Fibroblast of skin of right biceps (primary cell): ENCODE results near the gene MBD5.
"Not testable (repeated sequence)": the region's sequence is repeated elsewhere in the genome, so short reads cannot be mapped to it uniquely, and the experiment has no call there.

Experiments
- DNase-seq: peaks from one replicate; pipeline ENCODE4 v3.0.0-alpha.2; 2013

Gene MBD5

DNA sequence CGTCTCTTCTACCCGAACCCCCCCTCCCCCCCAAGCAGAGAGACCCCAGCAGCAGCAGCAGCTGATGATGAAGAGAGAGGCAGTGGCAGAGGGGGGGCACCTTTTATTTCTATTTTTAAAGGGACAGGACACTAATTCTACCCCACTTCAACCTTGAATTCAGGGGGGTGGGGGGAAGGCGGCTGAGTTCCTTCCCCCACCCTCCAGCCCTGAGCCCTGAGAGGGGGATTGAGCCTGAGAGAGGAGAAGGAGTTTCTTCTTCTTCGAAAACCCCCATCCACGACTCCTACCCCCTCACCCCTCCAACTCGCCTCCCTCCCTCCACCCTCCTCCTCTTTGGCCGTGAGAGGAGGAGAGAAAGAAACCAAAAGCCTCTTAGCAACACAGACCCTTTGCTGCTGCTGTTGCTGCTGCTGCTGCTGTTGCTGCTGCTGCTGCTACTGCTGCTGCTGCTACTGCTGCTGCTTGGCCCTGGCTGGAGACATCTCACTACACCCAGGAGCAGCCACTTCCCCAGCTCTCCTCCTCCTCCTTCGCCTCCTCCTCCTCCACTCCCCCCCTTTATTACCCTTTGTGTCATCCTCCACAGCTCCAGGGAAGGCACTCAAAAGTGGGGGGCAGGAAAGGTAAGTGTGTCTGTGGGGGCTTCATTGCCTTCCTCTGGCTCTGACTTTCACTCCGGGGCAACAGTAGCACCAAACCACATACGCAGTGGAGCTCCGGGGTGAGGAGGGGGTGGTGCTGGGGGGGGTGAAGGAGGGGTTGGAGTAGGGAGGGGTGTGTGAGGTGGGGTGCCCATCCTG is at the start of gene MBD5:
Gene MBD5, plus strand, starts transcription at position 33 of the 803 bp plus-strand sequence.
- DNase-seq = peak; percentile 63

DNA sequence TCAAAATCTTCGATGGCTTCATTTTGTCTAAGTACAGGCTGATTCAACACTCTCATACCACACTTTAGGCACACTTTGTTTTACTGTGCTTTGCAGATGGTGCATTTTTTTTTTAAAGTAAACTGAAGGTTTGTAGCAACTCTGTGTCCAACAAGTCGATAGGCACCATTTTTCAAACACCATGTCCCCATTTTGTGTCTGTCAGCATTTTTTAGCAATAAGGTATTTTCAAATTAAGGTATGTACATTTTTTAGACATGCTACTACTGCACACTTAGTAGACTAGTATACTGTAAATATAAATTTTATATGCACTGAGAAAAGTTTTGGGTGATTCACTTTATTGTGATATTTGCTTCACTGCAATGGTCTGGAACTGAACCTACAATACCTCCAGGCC is 44.8 kb upstream of the MBD5 start:
- DNase-seq = no peak

DNA sequence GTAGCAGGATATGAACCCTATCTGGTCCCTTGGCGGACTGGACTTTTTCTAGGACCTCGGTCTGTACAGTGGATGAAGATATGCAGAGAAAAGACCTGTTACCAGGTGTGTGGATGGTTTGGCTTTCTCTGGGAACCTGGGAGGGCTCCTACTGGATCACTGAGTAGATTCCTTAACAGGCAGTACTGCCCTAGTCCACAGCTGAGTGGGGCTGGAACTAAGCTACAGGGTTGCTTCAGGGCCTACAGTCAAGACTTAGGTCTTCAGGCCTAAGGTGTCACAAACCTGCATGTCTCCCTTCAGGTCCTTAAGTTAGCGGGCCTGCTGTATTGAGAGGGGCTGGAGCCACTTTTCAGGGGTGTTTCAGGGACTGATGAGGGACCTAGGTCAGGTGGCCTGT is 43.2 kb upstream of the MBD5 start:
- no peak for DNase-seq

DNA sequence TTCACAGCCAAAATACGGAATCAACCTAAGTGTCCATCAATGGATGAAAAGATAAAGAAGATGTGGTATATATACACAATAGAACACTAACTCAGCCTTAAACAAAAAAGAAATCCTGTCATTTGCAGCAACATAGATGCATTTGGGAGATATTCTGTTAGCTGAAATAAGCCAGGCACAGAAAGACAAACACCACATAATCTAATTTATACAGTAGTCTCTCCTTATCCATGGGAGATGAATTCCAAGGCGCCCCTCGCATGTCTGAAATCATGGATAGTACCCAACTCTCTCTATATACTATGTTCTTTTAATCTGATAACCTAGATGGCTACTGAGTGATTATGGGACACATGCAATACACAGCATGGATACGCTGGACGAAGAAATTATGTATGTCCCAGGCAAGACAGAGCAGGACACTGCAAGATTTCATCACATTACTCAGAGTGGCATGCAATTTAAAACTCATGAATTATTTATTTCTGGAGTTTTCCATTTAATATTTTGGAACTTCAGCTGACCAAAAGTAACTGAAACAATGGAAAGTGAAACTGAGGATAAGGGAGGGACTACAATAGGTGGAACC is 39.9 kb upstream of the MBD5 start:
- no peak for DNase-seq

DNA sequence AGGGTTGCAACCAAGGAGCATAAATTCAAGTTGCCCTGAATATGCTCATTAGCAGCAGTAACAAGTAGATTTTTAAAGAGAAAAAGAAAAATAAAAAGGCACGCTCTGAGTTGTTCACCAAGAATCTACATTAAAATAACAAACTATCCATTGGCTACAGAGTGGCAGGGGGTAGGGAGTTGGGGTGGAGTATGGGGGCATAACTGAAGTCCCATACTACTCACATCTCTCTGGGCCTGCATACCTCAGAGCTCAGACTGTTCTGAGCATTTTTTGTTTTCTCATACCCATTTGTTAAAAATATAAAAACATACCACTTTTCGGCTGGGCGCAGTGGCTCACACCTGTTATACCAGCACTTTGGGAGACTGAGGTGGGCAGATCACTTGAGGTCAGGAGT is 31.8 kb upstream of the MBD5 start:
- no peak for DNase-seq

DNA sequence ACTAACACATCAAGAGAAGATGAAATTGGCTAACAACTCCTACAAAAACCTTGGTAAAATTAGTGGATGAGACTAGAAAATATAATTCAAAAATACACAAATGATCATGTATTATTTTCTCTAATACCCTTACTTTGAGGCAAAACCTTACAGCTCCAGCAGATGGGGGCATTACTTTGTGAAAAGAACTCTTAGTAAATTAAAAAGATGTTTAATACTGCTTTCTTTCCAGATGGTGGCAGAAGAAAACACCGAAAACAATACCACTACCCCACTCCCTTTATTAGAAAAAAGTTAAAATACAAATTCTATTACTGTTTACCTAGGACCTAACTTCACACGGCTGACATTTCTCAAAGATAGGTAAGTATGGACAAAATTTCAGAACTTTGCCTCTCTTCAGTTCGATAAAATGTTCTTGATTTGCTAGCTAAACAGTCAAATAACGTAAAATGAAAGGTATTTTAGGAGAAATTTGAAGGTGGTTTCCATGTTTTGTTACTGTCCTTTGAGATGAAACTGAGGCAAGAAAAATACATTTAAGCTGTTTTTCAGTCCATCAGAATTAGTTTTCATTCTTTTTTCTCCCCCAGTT is 31.0 kb upstream of the MBD5 start:
- DNase-seq = peak; percentile 55

DNA sequence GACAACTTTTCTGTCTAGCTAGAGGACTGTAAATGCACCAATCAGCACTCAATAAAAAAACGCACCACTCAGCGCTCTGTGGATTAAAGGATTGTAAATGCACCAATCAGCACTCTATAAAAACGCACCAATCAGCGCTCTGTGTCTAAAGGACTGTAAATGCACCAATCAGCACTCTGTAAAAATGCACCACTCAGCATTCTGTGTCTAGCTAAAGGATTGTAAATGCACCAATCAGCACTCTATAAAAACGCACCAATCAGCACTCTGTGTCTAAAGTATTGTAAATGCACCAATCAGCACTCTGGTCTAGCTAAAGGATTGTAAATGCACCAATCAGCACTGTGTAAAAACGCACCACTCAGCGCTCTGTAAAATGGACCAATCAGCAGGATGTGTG is 25.9 kb upstream of the MBD5 start:
- not testable (repeated sequence) for DNase-seq

DNA sequence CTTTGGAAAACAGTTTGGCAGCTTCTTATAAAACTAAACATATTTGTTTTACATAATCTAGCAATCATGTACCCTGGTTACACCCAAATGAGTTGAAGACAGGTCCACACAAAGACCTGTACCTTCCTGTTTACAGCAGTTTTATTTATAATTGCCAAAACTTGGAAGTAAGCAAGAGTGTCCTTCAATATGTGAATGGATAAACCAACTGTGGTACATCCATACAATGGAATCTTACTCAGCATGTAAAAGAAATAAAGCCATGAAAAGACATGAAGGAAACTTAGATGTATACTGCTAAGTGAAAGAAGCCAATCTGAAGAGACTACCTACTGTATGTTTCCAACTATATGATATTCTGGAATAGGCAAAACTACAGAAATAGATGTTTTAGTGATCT is 24.1 kb upstream of the MBD5 start:
- DNase-seq = no peak

DNA sequence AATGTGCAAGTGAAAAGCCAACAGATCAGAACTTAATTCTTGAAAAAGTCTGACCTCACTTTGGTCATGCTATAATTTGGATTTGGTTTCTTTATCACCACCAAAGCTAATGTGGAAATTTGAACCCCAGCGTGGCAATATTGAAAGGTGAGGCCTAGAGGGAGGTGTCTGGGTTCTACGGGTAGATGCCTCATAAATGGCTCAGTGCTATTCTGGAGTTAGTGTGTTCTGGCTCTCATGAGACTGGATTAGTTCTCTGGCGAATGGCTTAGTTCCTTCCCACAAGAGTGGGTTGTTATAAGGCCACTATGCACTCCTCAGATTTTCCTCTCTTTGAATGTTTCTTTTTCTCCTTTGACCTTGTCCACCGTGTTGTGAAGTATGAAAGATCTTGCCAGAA is 22.7 kb upstream of the MBD5 start:
- DNase-seq = no peak

DNA sequence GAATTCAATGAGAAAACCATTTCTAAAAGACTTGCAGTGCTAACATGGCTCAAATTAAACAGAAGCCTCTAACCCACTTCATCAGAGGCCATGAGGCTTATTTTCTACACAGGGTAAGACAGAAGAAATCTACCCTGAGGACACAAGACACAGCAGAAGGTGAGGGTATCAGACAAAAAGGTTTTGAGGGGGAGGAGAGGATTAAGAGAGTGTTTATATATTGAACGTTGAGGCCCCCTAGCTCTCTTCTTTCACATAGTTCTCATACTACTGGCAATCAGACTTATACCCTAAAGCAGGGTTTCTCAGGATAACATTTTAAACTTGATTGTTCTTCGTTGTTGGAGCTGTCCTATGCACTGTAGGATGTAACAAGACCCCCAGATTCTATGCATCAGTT is 21.8 kb upstream of the MBD5 start:
- DNase-seq = no peak

DNA sequence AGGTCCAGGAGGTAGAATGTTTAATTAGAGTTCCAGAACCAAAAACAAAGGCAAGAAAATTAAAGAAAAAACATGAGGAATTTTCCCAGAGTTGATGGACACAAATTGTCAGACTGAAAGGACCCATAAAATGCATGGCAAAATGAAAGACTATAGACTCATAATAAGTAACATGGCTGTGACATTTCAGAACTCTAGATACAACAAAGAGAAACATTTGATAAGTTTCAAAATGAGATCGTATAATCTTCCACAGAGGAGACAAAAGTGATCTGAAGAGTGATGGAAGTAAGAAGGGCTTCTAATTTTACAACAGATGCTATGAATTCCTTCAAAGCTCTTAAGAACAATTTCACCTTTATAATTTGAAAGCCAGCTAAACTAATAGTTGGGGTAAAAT is 20.8 kb upstream of the MBD5 start:
- DNase-seq = no peak

DNA sequence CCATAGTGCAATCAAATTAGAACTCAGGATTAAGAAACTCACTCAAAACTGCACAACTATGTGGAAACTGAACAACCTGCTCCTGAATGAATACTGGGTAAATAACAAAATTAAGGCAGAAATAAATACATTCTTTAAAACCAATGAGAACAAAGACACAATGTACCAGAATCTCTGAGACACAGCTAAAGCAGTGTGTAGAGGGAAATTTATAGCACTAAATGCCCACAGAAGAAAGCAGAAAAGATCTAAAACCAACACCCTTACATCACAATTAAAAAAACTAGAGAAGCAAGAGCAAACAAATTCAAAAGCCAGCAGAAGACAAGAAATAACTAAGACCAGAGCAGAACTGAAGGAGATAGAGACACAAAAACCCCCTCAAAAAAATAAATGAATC is 18.5 kb upstream of the MBD5 start:
- not testable (repeated sequence) for DNase-seq

DNA sequence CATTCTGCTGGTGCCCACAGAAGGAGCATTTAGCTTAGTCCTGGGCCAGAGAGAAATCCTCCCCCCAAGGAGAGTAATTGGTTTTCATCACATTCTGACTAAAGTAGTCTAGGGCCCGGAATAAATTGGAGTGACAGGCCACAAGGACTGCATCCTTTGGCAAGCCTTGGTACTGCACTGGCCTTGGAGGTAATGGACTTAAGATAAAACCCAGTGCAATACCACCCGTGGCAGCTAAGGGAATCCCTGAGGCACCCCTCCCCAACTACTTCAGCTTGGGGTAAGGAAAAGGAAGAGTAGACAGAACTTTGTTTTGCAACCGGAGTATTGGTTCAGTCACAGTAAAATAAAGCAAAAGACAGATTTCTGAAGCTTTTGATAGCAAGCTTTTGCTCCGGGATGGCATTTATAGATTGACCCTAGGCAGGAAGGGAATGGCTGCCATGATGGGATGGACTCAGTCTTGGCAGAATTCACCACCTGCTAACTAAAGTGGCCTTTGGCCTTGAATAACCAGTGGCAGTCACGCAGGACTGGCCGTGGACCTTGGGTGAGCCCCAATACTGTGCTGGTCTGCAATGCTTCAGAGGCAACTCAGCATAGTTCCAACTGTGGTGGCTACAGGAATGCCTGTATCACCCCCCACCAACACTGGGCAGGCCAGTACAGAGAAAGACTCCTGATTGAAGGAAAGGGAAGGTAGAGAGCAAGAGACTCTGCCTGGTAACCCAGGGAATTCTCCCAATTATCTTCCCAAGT is 14.5 kb upstream of the MBD5 start:
- DNase-seq = no peak

DNA sequence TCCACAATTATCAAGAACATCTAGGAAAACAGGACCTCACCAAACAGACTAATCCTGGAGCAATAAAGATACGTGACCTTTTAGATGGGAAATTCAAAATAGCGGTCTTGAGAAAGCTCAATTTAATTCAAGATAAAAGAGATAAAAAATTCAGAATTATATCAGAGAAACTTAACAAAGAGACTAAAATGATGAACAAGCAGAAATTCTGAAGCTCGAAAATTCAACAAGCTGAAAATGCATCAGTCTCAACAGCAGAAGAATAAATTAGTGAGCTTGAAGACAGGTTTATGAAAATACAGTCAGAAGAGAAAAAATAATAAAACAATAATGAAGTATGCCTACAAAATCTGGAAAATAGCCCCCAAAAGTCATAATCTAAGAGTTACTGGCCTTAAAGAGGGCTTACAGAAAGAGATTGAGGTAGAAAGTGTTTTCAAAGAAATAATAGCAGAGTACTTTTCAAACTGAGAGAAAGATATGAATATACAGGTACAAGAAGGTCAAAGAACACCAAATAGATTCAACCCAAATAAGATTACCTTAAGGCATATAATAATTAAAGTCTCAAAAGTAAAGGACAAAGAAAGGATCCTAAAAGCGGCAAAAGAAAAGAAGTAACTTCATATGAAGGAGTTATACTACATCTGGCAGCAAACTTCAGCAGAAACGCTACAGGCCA is 13.5 kb upstream of the MBD5 start:
- no peak for DNase-seq

DNA sequence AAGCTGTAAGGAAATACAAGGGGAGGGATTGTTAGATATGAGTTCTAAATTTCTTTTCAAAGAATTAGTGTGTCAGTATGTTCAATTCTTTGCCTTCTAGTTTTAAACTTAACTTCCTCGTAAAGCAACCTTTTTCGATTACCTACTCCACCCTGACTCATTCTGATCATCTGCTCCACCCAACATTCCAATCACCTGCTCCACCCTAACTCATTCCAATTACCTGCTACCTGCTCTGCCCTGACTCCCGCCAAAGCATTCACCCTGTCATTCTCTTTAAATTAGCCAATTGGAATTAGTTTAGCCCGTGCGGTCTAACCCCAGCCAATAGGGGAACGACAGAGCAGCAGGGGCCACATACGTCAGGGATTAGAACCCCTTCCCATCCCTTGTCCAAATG is 12.5 kb upstream of the MBD5 start:
- not testable (repeated sequence) for DNase-seq

DNA sequence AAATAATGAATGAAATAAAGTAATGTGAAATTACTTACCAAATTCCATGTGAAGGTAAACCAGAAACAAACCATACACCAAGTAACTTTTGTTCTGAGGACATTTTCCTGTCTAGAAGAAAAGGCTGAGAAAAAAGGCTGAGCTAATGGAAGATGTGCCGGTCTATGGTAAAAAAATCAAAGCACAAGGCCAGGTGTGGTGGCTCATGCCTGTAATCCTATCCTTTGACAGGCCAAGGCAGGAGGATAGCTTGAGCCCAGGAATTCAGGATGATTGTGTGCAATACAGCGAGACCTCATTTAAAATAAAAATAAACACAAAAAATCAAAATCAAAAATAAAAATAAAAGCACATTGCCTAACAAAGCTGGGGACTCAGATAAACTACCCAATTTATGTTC is 7.0 kb upstream of the MBD5 start:
- no peak for DNase-seq

DNA sequence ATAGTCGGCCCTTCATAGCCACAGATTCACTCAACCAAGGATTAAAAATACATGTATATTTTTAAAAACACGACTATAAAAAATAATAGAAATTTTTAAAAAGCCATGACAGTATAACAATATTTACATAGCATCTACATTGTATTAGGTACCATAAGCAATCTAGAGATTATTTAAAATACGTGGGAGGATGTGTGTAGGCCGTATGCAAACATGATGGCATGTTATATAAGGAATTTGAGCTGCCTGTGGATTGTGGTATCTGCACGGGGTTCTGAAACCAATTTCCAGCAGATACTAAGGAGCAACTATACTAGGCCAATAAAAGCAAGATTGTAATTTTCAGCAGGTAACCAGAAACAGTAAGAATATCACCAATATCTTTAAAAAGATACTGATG is 6.3 kb upstream of the MBD5 start:
- no peak for DNase-seq

DNA sequence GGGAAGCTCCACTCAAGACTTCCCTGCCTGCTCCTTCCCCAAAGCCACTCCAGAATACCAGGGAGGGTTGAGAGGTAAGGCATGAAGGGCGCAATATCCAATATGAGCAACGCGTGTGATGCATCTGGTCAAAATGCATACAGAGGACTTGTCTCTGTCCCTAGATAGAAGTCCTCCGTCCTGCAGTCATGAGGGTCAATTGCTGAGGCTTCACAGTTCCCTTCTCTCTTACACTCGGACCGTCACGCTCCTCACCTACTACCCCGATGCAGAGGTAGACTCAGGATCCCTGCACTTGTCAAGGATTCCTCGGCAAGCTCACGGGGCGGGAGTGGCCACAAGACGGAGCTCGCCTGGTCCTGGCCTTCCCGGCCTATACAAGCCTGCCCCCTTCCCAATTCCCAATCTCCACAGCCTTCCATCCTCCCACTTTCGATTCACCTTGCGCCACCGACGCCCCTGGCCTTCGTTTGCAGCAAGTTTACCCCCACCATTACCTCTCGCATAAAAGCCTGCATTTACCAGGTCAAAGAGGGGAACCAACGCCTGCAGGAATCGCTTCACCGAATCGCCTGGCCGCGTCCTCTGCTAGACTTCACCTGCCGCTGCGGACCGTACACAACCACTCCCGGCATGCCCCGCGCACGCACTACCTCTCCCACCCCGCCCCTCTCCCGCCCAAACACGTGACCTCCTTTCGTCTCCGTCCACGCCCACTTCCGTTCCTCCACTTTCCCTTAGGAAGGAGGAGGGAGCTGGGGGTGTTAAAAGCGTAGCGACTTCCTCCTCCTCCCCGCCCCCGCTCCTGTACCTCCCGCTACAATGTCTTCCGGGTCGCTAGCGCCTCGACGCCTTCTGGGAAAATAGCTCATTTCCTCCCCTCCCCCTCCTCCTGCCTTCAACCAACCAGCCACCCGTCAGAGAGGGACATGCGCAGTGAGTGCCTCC is 506 bp upstream of the MBD5 start, which contains the start of gene ORC4:
Gene ORC4, minus strand, starts transcription at position 627 of the 948 bp plus-strand sequence. CDS start 44,779 bp downstream, outside the sequence.
- peak; percentile 100 for DNase-seq

DNA sequence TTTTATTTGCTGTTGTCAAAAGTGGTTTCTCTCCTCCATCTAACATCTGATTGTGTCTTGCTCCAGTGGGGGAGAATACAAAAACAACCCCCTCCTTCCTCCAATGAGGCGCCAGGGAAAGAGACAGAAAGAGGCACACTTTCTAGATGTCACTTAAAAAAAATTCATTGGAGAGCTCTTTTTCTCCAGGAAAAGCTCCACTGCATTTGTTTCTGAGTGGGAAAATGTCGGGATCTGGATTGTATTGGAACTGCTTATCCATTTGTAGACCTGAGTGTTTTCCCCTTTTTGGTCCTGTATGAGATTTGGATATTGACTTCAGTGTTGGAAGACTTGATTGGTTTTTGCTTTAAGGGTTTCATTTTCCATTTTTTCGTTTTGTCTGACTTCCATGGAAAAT is 995 bp downstream of the MBD5 start:
- DNase-seq = peak; percentile 7

DNA sequence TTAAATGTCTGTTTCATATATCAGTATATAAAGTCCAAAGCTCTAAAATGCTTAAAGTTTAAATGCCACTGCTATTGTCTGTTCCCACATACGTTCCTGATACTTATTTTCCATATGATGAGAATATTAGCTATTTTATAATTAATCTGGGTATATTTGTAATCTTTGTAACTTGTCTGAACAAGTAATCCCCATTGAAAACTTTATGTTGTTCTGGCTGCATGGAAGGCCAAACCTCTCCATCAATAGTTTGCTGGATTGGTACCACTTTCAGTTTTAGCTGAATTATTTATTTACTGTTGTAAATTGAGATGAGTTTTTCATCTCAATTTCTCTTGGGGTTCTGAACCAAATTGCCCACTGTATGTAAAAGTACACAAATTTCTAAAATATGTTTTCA is 1.5 kb downstream of the MBD5 start:
- DNase-seq = no peak

DNA sequence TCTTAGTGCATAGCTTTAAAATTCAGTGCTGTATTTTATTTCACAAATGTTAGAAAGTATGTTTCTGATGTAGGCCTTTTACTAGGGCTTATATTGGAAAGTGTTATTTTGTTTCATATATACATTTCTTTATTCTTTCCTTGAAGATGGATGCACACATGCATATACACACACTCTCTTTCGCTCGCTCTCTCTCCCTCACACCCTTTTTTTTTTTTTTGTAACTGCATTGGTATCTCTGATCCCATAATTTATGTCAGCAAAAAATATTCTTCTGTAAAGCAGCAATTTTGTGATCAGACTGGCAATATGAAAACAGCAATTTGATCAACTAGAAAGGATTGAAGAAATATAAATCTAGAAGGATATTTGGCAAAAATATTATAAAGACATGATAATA is 2.0 kb downstream of the MBD5 start:
- DNase-seq = no peak

DNA sequence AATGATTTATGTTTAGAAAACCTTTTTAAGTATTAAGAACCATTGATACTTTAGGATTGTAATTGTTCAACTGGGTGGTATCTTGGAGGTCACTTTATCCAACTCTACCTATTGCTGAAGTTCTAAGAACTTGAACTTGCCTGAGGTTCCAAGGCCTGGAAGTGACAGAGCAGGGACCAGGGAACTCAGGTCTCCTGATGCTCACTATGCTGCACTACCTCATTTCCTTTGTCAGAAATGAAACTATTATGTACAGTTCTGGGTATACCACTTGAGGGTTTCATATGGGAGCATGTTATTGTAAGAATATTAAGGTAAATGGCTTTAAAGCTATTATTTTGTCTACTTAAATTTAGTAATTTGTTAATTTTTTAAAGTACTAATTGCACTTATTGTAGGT is 3.0 kb downstream of the MBD5 start:
- no peak for DNase-seq
